ENCODE measurements around the gene UBE2E3.

The UBE2E3 gene

GRCh38 chr2:181104512-181105115, 124.2 kb downstream of the UBE2E3 start:
- no peak overlapping the region for H3K4me3 ChIP-seq (ENCODE audit: low read length)
- H3K9ac ChIP-seq (ENCODE audit: low read length) = no peak overlapping the region
- no peaks in the 10 kb centered on the region for H3K9me3 ChIP-seq (ENCODE audit: control insufficient read depth, low read length)
- H3K27me3 ChIP-seq (ENCODE audit: control insufficient read depth, insufficient read depth, low read length) = no peaks in the 10 kb centered on the region
- no peaks in the 10 kb centered on the region for H3K36me3 ChIP-seq (ENCODE audit: control insufficient read depth, insufficient read depth, low read length)
- no peaks in the 10 kb centered on the region for H3K4me1 ChIP-seq (ENCODE audit: control insufficient read depth, insufficient read depth, low read length)

GRCh38 chr2:181105562-181105961, 125.2 kb downstream of the UBE2E3 start:
- Histone ChIP-seq H3K36me3 (ENCODE audit: control insufficient read depth, insufficient read depth, low read length) (no peaks in the 10 kb centered on the region), H3K4me1 (ENCODE audit: control insufficient read depth, insufficient read depth, low read length) (no peaks in the 10 kb centered on the region), H3K4me3 (ENCODE audit: low read length) (no peak overlapping the region), H3K9ac (ENCODE audit: low read length) (no peak overlapping the region), H3K9me3 (ENCODE audit: control insufficient read depth, low read length) (no peaks in the 10 kb centered on the region), H3K27me3 (ENCODE audit: control insufficient read depth, insufficient read depth, low read length) (no peaks in the 10 kb centered on the region)

DNA sequence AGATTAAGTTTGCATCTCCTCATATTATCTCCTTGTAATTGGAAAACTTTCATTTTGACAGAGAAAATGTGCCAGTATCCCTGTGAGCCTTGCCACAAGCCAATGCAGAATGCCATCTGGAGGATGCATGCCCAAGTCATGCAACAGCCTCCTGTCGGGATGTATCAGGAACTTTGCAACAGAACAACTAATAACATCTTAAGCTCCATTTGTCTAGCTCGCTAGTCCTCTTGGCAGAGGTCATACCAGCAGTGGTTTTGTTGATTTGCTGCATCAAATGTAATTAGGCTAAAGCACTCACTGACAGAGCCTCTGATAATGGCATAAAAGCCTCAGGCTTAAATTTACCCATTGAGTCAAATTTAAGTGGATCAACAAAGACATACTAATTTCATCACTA, 125.8 kb downstream of the UBE2E3 start:
- Histone ChIP-seq H3K4me3 (ENCODE audit: low read length) (no peak overlapping the region), H3K9me3 (ENCODE audit: control insufficient read depth, low read length) (no peaks in the 10 kb centered on the region), H3K27me3 (ENCODE audit: control insufficient read depth, insufficient read depth, low read length) (no peaks in the 10 kb centered on the region), H3K4me1 (ENCODE audit: control insufficient read depth, insufficient read depth, low read length) (no peaks in the 10 kb centered on the region), H3K9ac (ENCODE audit: low read length) (no peak overlapping the region), H3K36me3 (ENCODE audit: control insufficient read depth, insufficient read depth, low read length) (no peaks in the 10 kb centered on the region)

- Histone ChIP-seq H3K4me3 (ENCODE audit: low read length) (no peak overlapping the region), H3K27me3 (ENCODE audit: control insufficient read depth, insufficient read depth, low read length) (no peaks in the 10 kb centered on the region), H3K4me1 (ENCODE audit: control insufficient read depth, insufficient read depth, low read length) (no peaks in the 10 kb centered on the region), H3K36me3 (ENCODE audit: control insufficient read depth, insufficient read depth, low read length) (no peaks in the 10 kb centered on the region), H3K9me3 (ENCODE audit: control insufficient read depth, low read length) (no peaks in the 10 kb centered on the region), H3K9ac (ENCODE audit: low read length) (no peak overlapping the region)
Measured at GRCh38 chr2:181106789-181107627, 126.6 kb downstream of the UBE2E3 start.

GRCh38 chr2:181107628-181107945, 127.2 kb downstream of the UBE2E3 start:
- Histone ChIP-seq H3K4me3 (ENCODE audit: low read length) (no peak overlapping the region), H3K27me3 (ENCODE audit: control insufficient read depth, insufficient read depth, low read length) (no peaks in the 10 kb centered on the region), H3K36me3 (ENCODE audit: control insufficient read depth, insufficient read depth, low read length) (no peaks in the 10 kb centered on the region), H3K4me1 (ENCODE audit: control insufficient read depth, insufficient read depth, low read length) (no peaks in the 10 kb centered on the region), H3K9ac (ENCODE audit: low read length) (no peak overlapping the region), H3K9me3 (ENCODE audit: control insufficient read depth, low read length) (no peaks in the 10 kb centered on the region)

DNA sequence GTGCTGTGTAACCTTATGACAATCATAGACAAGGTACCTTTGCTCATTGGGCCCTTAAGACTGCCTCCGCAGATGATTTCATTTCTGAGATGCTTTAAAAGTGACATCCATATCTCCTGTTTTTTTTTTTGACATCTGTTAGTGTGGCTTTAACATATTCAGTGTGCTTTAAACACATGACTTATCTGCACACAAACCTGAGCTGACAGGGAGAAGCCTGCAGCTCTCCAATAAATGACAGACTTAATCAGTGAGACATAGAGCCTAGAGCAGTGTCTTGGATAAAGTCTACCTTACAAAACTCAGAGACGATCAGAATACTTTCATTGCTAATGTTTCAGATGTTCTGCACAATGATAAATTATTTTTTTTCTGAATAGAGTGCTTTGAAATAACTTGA, 130.7 kb downstream of the UBE2E3 start:
- no peaks in the 10 kb centered on the region for H3K36me3 ChIP-seq (ENCODE audit: control insufficient read depth, insufficient read depth, low read length)
- H3K4me3 ChIP-seq (ENCODE audit: low read length) = no peak overlapping the region
- no peaks in the 10 kb centered on the region for H3K9me3 ChIP-seq (ENCODE audit: control insufficient read depth, low read length)

DNA sequence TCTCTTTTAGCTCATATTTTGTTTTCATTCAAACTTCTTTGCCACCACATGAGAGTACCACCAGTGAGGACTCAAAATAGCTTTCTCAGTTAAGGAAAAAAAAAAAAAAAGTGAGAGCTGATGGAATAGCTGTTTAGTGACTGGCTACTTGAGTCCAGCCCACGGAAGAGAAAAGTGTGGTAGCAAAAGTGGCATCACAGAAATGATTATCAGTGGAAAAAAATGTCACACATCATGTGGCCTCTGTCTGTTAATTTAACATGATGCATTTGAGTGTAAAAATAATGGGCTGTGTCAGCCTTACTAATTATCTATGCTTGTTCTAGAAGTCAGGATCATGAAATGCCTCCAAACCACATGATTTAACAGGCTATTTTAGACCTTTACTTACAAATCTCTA, 132.5 kb downstream of the UBE2E3 start:
- no peak overlapping the region for H3K4me3 ChIP-seq (ENCODE audit: low read length)
- H3K4me1 ChIP-seq (ENCODE audit: control insufficient read depth, insufficient read depth, low read length) = no peaks in the 10 kb centered on the region
- H3K36me3 ChIP-seq (ENCODE audit: control insufficient read depth, insufficient read depth, low read length) = no peaks in the 10 kb centered on the region
- H3K9ac ChIP-seq (ENCODE audit: low read length) = no peak overlapping the region
- no peaks in the 10 kb centered on the region for H3K27me3 ChIP-seq (ENCODE audit: control insufficient read depth, insufficient read depth, low read length)
- H3K9me3 ChIP-seq (ENCODE audit: control insufficient read depth, low read length) = no peaks in the 10 kb centered on the region

More for the DNA sequence above, 130.7 kb downstream of the UBE2E3 start:
- no peaks in the 10 kb centered on the region for H3K4me1 ChIP-seq (ENCODE audit: control insufficient read depth, insufficient read depth, low read length)
- no peak overlapping the region for H3K9ac ChIP-seq (ENCODE audit: low read length)
- H3K27me3 ChIP-seq (ENCODE audit: control insufficient read depth, insufficient read depth, low read length) = no peaks in the 10 kb centered on the region

Measured in mucosa of stomach (tissue), 1 donor.